Activated T-cell treated with anti-CD3 and anti-CD28 coated beads, Interleukin-2, amount 50 U/mL, for 48 hours (primary cell): ENCODE results near the gene ICA1.
"Not testable (repeated sequence)": the region's sequence is repeated elsewhere in the genome, so short reads cannot be mapped to it uniquely, and the experiment has no call there.

Source experiments
- DNase-seq, 2 experiments: peaks; one replicate each; pipeline ENCODE4 v3.0.0-alpha.2; 2020

The ICA1 gene

DNA sequence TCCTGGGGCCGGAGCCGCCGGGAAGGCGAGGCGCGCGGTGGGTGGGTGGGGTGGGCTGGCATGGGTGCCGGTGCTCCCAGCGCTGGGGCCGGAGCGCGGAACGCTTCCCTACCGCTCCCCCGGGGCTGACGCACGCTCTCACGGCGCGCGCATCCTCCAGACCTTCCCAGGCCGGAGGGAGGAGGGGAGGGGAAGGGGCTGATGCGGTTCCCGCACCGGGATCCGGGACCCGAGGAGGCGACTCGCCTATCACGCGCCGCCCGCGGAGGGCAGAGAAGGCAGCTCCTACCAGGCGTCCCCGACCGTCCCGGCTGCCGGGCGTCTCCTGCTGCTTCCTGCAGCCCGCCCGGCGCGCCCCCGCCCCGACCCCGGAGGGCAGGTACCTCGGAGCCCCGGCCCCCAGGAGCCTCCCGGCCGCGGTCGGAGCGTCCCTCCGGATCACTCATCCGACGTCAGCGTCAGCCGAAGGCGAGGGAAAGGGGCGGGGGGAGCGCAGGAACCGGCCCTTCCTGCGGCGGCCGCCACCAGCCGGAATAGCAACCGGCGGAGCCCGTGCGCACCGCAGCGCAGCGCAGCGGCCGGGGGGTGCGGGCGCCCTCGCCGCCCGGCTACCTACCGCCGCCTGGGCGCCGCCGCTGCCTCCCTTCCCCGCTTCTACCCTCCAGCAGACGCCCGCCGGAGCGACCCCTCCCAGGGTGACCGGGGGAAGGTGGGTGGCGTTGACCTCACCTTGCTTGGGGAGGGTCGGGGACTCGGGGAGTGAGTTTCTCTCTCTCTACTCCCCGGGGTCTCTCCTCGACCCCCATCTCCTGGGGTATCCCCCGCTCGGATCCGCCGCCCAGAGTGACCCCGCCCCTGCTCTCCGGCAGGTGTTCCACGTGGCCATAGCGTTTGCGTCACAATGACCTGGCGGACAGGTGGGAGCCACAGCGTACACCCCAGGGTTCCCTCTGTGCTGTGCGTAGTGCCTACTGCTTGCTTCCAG is at the start of gene ICA1:
ICA1 (minus strand) TSS at position 457 of the 985 bp plus-strand sequence. CDS start 26,241 bp downstream, outside the sequence.
- DNase-seq, result peak; percentile 37 to 58

DNA sequence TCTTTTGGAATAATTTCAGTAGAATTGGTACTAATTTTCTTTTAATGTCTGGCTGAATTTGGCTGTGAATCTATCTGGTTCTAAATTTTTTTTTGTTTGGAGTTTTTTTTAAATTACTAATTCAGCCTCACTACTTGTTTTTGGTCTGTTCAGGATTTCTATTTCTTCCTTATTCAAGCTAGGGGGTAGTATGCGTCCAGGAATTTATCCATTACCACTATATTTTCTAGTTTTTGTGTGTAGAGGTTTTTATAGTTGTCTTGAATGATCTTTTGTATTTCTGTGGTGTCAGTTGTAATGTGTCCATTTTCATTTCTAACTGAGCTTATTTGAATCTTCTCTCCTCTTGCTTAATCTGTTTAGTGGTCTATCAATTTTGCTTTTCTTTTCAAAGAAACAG is 48.9 kb upstream of the ICA1 start:
- no peak for DNase-seq

DNA sequence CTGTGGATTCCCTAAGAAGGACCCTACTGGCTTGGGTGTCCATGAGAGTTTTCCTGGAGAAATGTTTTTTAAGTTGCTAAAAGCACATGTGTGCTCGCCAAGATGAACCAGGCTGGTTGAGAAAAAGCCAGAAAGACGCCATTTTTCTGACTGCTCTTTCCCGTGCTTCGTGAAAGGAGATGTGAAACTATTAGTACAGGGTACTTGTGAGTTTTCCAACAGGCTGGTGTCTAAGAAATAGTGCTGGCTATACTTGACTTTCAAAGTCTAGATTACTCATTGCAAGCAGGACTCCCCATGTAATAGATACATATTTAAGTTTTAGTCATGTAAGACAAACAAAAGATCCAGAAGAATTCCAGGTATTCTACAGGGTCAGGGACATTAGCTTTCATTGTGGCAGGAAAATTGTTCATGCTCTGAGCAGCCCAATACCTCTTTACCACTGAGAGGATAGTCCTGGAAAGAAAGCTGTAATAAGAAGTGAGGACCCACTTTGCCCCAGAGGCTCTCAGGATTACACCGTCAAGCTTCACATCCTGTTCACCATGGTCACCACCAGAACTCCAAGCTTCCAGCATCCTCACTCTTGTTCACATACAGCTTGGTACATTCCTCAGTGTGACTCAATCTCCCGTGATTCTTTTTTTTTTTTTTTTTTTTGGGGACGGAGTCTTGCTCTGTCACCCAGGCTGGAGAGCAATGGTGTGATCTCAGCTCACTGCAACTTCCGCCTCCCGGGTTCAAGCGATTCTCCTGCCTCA is 43.8 kb upstream of the ICA1 start:
- no peak for DNase-seq

DNA sequence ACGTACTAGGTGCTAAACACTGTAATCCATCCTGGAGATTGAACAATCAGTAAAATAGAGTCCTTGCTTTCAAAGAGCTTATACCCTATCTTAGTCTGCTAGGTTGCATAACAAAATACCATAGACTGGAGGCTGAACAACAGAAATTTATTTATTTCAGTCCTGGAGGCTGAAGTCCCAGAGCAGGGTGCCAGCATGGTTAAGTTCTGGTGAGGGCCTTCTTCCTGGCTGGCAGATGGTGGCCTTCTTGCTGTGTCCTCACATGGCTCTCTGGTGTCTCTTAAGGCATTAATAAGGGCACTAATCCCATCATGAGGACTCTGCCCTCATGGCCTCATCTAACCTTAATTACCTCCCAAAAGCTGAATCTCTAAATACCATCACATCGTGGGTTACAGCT is 43.1 kb upstream of the ICA1 start:
- DNase-seq, result no peak

DNA sequence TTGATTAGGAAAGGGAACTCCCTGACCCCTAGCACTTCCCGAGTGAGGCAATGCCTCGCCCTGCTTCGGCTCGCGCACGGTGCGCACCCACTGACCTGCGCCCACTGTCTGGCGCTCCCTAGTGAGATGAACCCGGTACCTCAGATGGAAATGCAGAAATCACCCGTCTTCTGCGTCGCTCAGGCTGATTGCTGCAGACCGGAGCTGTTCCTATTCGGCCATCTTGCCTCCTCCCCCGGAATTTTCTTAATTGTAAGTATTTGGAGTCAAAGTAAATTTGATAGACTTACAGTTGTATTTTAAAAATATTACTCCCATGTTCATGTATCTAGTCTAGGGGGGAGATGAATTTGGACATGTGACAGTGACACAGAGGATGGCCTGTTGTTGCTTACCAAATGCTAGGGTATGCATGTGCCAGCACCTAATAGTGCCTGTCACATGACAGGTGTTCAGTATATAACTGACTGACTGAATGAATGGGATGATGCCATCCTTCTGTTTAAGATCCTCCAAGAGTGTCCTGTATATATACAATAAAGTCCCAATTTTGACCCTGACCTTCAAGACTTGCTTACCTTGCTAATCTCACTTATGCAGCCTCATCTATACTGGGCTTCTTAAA is 42.0 kb upstream of the ICA1 start:
- no peak for DNase-seq

DNA sequence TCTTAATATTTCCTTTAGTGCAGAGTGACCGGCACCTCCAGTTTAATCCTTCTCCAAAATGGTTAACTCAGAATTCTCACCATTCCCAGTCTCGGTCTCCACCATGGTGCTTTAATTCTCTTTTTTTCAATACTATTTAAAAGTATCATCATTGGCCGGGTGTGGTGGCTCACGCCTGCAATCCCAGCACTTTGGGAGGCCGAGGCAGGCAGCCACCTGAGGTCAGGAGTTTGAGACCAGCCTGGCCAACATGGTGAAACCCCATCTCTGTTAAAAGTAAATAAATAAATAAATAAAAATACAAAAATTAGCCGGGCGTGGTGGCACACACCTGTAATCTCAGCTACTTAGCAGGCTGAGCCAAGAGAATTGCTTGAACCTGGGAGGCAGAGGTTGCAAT is 35.1 kb upstream of the ICA1 start:
- not testable (repeated sequence) for DNase-seq

DNA sequence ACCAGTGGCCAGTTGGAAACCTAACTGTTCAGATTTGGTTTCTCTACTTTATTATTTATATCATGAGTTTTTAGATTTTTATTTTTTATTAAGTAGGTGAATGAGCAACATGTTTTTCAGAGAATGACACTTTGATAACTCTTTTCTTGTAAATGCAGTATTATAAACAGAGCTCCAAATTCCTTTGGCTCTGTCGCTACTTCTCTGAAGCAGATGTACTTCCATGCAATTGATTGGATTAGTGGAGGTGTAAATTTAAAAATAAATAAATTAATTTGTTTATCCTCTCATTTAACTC is 34.3 kb upstream of the ICA1 start:
- DNase-seq, result no peak

DNA sequence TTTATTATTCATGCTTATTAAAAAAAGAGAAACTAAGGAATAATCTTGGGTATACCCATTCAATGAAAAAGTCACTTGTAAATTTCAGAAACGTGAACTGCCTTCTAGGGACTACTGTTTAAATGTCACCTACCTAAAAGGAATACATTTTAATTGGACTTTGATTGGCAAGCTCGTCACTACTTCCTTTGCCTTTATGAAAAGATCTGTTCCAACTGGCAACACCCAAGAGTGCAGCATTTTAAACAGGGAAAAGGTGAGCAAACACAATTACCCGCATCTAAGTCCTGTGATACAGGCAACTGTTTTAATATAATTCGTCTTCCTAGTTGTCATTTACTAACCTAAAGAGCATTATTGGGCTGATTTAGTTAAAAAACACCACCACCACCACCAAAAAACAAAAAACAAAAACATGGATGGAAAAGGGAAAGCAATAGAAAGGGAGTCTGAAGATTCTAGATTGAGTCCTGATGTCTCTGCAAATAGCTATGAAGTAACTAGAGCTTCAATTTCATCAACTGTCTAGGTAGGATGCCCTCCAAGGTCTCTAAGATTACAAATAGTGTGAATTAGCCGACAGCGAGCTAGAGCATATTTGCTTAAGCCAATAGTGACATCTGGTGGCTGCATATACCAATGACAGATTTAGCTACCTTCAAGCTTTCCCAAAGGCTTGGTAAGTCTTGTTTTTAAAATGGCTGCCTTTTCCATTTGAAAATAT is 33.8 kb upstream of the ICA1 start:
- no peak for DNase-seq

DNA sequence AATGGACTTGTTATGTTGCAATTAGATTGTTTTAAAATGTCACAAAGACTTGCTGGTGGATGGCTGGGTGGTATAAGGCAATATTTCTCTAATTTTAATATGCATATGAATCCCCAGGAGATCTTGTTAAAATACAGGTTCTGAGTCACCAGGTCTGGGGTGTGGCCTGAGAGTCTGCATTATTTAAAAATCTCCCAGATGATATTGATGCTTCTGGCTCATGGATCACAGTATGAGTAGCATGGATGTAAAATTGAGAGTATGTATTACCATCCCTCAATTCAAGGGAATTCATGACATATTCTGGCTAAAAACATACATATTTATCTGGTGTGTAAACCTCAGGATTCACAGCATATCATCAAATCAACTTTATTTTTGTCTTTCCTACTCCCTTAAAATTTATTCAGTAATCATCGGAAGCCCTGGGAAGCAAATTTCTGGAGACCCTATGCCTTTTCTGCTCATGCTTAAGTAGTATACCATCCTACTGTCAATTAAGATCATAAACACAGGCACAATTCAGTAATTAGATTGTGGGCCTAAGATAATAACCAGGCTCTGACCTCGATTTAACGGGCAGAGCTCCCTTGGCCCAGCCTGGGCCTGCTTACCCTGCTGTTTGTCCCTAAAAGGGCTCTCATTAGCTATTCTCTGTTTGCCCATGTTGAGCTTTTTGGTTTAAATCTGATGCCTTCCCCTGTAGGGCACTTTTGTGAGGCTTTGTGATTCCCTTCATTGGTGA is 29.6 kb upstream of the ICA1 start:
- DNase-seq, result no peak

DNA sequence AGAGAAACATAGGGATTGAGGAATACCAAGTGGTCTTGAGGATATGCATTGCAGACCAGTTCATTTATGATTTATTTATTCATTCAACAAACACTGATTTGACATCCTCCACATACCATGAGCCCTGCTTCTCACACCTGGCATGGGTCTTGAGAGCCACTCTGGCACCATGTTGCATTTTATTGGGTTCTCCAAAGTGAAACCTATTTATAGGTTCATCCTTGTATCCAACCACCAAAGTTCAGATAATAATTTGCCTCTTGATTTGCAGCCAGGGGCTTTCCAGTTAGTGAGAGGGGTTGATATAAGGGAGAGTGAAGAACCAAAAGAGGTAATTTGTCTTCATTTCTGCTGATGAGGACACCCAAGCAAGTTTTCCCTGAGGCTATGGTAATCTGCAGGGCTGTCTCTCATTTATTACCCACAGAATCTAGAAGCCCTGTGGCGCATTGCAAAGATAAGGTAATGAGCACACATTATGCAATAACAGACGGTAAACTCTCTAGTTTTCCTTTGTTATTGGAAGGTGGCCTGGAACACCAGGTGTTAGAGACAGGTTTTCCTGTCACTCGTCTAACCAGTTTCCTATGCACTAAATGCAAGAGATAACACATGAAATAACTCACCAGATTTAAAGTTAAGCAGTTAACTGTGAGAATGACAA is 28.8 kb upstream of the ICA1 start:
- DNase-seq, result no peak

DNA sequence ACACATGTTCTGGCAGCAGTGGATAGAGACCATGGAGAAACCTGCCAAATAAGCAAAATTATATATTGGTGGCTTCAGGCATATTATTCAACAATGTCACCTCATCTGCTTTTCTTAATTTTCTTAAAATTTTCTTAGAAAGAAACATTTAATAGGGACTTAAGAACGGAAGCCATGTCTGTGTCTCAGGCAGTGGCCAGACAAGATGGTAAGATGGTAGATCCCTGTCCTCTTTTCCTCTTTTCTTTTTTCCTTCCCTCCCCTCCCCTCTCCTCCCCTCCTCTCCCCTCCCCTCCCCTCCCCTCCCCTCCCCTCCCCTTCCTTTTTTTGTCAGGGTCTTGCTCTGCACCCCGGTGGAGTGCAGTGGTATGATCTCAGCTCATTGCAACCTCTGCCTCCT is 24.2 kb upstream of the ICA1 start:
- no peak for DNase-seq

DNA sequence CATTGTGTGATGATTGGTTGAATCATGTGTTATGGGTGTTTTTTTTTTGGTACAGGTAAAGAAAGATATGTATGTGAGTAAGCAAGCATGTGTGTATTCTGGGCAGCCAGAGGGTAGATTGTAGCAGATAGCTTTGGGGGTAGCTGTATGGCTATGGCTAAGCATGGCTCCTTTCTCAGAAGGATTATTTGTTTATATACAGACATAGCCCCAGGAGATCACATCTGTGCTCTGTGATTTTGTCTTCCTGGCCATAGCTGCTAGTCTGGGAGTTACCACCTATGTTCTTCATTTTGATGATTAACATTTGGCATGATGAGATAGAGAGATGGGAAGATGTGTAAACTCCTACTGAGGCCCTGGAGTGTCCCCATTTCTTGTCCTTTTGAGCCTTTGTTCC is 23.2 kb upstream of the ICA1 start:
- DNase-seq, result no peak

DNA sequence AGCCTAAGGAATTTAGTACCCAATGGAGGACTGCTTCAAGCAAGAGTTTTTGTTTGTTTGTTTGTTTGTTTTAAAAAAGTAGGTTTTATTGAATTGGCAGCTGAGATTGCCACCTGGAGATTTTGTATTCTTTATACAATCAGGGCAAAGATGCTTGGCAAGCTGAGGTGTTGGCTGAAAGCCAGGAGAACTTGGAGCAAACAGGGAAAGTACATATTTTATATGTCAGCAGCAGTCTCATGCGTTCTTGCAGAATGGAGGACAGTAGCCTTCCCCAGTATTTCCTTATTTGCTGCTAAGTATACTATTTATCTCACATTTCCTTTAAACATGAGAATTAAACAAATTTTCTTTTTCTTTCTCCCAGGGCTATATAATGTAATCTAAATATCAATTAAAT is 22.6 kb upstream of the ICA1 start:
- DNase-seq, result no peak

DNA sequence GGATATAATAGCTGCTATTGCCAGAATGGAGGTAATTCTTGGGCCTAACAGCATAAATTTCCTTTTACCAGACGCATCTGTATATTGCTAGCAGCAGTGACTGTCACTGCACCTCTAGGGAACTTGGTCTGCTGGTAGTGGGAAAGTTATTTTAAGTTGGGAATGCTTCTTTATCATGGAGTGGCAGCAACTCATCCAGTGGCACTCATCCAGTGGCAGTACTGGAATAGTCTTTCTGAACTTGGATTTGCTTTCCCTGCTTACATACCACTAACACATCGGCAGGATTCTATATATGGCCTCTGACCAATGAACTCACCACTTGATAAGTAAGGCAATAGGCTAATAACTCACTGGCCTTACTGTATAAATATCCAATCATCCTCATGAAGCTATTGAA is 22.0 kb upstream of the ICA1 start:
- no peak for DNase-seq

DNA sequence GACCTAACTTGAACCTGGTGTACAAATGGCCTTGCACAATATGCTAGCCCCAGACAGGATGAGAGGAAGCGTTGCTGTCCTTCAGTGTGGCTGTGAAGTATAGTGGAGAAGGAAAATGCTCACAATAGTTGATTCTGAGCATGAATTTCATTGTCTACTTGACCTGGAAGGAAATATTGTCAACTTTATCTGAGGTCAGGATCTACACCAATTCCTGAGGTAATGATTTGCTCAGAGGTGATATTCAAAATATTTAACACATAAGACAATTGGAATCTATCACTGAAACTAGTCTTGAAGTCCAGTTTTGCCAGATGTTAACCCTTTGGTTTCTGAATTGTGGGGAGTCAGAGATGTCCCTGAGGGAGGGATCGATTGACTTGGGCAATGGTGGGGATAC is 20.9 kb upstream of the ICA1 start:
- DNase-seq, result no peak

DNA sequence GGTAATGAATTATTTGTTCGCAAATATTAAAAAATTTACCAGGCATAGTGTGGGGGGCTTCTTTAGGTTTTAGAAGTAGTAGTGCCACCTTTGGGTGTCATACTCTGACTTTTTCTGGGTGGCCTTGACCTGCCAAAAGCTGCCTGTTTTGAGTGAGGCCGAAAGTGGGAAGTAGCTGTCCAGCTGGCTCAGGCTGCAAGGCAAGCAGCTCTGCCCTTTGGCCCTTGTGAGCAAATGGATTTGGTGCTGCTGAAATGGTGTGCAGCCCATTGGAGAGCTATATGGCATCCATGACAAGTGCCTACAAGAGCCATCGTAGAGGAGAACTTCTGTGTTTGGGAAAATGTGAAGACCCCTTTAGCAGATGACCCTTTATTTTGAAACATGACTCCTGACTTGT is 20.2 kb upstream of the ICA1 start:
- no peak for DNase-seq

DNA sequence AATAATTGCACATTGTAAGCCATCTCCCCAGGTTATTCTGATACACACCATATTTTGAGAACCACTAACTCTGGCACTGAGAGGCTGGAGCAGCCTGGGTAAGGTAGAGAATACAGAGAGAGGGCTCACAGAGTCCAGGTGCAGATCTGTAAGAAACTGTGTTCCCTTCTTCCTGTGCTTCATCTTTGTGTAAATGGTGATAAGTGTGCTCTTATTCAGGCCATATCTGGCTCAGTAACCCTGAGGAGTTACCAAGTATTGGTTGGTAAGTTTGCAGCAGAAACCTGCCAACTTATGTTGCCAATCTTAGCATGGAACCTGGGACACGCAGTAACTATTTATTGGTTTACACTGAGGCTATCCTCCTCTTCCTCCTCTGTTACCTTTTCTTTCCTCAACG is 16.2 kb upstream of the ICA1 start:
- DNase-seq, result no peak

DNA sequence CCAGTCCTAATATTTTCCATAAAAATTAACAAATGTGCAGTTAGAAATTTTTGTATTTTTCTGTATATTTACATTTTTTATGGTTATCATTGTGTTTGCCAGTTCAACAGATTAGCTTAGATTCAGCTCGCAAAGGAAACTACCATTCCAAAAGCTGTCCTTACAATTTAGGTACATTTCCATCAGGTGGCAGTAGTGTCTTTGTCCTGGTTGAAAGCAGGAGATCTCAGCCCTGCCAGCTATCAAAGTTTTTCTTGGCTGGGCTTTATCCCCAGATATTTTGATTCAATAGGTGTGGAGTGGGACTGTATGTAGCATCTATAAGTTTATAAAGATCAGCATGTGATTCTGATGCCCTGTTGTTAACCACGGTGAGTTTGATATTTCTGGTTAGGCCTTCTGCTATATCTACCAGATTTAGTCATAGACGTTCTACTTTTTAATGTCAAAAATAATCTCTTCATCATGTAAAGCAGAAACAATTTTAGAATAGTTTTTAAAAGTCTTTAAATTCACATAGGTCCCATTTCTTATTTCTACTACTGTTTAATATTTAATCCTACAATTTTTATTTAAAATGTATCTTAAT is 15.5 kb upstream of the ICA1 start:
- no peak for DNase-seq

DNA sequence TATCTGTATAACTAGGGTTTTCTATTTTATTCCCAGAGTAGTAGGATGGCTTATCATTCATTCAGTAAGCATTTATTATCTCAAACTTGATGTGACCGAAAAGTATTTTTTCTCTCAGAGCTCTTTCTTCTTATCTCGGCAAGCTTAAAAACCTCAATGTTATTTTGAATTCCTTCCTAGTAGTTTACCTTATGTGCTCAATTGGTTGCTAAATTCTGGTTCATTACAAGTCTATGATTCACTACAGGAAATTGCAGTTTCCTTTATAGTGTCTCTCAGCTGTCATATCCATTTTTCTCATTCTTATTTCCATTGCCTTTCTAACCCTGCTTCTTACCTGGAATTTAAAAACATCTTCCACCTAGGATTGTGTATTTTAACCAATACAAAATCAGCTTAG is 12.6 kb upstream of the ICA1 start:
- no peak for DNase-seq

DNA sequence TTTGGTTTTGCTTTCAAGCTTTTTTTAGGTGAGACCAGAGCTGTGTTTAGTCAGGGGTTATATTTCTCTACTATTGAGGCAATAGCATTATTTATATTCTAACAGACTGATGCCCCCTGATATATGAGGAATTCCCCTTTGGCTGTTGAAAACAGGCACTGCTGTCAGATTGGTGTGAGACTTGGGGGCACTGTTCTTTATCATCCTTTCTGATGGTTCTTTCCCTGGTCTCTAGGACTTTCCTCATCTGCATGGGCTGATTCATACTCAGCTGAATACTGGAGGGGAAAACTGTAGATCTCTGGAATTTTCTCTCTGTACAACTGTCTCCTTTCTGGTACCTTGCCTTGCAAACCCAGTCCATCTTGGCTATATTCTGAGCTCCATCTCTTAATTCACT is 10.0 kb upstream of the ICA1 start:
- DNase-seq, result no peak

DNA sequence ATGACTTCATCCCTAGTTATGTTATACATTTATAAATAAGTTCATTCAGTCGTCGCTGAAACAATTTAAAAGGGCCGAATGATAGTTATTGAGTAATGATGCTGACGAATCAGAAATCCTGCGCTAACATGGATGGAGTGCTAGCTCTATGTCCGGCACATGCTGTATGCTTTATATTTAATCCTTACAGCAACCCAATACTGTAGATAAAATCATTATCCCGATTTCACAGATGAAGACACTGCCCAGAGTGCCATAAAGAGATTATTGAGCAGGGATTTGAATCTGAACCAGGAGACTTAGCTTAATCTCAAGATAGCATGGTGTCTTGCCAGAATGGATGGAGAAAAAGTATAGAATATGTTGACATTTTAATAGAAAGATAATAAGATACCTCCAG is 1.1 kb upstream of the ICA1 start:
- DNase-seq, result no peak
